AML-193 (cell line): ENCODE data around the gene GPC4.

Source experiments
- DNase-seq, 2 experiments: peaks; one replicate each; lab custom pipeline; 2025; lab: John Stamatoyannopoulos, UW

GPC4 gene

DNA sequence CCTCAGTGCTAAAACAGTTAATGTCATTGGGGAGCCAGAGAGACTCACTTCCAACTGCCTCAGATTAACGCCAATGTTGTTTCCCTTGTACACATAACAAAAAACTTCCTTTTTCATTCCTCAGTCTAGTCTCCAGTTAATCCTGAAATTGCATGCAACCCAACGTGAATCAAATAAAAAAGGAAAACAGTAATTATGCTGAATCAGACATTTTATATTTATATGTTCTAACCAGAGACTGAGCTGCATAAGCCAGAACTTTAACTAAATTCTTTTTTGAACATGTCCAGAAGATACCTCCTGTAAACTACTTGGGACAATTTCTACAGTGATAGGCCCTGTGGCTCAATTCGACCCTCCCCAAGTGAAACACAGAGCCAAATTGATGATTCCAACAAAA lies 4.7 kb downstream of the GPC4 start:
- no peak for DNase-seq

DNA sequence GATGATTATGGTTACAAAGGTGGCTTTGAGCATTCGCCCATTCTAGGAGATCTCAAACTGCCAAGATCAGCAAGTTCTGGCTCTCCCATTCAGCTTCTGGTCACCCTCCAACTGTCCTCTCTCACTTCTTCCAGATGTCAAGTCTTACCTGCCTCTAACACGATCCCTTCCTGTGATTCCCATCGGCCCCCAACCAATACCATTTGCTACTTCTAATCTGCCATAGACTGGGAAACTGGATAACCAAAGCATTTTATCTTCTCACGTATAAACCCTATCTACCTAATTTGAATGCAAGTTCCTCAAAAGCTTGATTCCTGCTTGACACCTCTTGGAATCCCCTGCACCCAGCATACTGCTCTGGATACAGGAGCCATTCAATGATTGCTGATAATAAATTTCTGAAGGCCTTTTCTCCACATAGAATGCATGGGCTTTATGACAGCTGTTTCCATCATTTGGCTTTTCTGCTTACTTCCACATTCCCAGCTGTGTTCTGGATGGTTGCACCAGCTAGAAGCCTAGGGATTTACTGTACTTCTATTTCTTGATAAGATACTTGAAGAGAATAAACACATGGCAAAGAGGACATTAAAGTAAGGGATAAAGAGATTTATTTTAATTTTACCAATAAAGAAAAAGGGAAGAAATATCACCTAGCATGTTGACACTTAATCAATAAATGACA lies 9.6 kb downstream of the GPC4 start:
- DNase-seq = no peak

DNA sequence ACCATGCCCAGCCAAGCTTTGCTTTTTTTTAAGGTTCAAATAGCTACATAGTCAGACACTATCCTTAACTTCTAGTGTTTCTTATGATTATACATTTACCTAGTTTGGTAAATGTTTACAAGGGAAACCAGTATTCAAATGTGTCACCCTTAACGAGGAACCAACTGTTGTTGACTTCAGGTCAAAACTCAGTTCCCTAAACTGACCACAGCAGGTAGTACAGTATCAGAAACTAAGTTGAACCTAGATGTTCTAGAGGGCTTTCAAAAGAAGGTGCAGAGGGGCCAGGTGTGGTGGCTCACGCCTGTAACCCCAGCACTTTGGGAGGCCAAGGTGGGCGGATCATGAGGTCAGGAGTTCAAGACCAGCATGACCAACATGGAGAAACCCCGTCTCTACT lies 11.3 kb downstream of the GPC4 start:
- no peak for DNase-seq

DNA sequence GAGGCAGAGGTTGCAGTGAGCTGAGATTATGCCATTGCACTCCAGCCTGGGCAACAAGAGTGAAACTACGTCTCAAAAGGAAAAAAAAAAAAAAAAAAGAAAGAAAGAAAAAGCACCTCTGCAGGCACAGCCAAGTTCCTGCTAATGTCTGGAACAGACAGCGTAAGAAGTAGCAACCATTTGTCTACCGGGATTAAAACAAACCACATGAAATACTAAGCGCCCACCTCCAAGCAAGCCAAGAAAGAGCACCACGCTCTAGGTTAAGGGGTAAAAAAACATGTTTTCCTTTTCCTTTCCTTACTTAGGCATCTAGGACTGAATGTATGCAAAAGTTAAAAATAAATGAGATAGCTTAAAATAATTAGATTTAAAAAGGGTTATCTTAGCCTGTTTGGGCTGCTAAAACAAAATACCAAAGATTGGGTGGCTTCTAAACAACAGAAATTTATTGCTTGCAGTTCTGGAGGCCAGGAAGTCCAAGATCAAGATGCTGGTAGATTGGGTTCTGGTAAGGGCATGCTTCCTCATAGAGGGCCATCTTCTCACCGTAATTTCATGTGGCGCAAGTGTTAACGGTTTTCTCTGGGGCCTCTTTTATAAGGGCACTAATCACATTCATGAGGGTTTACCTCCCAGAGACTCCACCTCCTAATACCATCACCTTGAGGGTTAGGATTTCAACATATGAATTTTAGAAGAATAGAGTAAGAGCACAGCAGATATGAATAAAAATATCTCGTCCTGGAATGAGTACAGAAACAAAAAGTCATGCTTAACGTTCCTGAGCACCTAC lies 12.3 kb downstream of the GPC4 start:
- no peak for DNase-seq

DNA sequence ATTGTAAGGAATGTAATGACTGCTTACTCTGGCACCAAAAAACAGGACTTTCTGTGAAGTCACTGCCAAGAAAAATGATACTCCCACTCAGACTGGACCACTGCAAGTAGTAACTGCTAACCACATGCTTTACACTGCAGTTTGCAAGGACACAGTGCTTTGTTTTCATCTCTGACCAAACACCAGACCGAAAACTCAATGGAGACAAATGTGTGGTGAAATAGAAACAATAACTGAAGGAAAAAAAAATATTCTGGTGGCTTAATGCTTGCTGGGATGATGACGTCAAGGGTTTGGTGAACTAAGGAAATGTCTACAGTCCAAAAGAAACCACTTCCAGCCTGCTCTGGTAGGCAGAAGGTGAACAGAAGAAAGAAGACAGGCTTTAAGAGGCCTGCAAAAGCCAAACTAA lies 13.2 kb downstream of the GPC4 start:
- no peak for DNase-seq

DNA sequence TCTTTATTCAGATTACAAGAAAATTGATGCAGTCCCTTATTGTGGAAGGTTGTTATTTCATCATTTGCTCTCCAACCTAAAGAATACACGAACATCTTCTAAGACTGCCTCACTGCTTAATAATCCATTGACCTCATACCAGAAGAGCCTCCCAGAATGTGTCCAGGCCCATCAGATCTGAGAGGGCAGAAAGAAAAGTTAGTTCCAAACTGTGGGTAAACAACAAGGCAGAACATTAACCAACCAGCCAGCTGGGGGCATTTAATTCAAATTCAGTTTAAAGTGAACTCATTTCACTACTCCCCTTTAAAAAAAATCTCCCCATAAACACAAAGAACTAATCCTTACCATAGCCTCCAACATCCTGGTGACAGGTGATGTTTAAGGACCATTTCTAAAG lies 13.8 kb downstream of the GPC4 start:
- DNase-seq = no peak

DNA sequence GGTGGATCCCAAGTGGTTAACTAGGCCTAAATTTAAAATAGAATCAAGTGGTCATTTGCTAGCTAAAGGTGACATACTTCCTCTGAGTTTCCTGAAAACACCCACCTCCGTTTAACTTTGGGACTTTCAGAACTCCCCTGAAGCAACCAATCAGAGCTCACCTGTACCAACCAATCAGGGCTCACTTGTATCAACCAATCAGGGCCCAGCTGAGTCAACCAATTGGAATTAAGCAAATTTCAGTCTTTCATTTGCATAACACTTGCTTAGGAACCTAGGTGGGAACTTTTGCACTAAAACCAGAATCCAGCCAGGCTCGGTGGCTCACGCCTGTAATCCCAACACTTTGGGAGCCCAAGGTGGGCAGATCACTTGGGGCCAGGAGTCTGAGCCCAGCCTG lies 15.9 kb downstream of the GPC4 start:
- no peak for DNase-seq

DNA sequence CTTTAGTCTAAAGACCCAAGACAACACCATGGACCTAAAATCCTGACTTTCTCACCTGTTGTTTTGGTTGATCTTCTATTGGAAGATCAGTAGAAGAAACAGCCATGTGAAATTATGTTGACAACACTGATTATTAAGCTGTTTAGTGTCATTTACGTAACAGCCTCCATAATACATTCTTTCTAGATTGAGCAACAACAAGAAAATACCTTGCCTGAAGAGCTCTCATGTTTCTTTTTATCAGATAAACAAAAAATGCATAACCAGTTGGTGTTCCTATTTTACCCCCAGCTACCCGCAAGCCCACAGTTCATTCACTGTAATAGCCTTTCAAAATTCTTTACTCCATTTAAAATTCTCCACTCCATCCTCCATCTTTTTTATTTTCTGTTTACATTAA lies 20.5 kb downstream of the GPC4 start:
- no peak for DNase-seq

DNA sequence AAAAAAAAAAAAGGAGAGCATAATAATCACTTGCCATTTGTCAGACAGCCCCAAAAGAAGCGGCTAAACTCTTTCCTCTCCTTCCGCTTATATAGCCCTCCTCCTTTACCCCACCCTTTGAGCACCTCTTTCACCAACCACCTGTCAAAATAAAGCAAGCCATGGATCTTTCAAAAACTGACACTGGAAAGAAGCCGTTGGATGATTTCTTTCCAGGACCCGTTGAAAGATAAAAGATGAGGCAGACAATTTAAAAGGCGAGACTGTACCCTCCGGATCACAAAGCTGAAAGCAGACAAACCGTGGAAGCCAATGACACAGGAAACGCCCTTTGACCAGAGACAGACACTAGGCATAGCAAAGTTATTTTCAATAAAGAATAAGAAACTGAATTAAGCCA lies 22.6 kb downstream of the GPC4 start:
- no peak for DNase-seq

DNA sequence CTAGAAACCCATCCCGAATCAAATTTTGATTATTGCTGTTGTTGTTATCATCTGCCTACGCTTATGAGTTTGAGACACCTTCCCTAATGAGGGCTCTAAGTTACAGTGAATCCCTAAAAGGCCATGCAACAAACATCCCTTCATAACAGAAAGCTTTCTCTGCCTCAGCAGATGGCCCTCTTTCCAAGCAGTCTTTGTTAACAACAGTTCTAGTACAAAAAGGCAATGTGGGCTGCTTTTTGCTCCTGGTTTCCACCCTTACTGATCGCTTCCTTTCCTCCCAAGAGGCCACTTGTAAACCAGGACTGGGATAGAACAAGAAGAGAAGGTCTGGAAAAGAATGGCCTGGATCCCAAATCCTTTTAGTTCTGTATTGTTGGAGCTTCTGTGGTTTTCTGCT lies 24.2 kb downstream of the GPC4 start:
- no peak for DNase-seq

DNA sequence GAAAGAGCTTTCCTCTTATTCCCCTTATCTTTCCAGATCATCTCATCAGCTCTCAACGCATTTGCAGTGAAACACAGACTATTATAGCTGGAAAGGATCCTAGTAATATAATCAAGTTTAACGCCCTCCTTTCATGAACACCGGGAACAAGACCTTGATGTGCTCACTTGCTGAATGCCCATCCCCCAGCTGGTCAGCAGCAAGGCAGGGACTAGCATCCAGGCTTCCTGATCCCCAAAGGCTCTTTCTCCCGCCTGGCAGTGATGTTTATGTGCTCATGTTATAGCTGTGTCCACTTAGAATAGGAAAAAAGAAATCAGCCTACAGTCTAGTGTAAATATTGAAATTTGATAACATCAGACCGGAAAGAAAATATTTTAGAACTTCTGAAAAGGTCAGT lies 24.6 kb downstream of the GPC4 start:
- DNase-seq = no peak

DNA sequence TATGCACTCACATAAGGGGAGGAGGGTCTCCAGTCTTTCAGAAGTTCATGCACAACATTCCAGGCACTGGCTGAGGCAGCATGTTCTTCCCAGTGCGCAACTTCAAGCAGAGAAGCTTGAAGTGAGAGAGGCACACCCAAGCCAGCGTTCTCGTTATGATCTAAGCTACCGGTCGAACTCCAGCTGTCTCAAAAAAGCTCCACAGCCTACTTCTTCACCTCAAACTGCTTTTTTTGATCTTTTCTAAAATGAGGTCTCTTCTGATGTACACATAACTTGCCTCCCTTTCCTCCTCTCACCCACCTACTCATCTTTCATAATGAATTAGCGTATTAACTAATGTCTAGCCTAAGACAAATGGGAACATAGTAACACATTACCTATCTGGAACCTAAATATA lies 25.3 kb downstream of the GPC4 start:
- no peak for DNase-seq

DNA sequence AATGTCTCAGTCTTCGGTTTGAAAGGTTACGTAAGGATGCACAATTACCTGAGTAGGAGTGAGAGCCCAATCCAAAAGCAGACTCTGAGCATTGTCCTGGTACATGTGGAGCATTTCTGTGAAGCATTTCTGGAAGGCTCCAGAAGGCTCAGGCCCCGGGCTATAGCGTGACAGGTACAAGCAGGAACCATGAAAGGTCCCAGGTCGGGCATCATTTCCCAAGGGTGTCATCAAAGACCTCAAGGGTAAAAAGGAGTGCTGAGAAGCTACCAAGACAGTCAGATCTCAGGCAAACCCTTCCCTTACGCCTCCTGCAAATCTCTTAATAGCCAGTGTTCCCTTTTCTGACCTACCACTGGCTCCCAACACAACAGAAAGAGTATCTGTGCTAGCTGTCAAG lies 30.8 kb downstream of the GPC4 start:
- no peak for DNase-seq

DNA sequence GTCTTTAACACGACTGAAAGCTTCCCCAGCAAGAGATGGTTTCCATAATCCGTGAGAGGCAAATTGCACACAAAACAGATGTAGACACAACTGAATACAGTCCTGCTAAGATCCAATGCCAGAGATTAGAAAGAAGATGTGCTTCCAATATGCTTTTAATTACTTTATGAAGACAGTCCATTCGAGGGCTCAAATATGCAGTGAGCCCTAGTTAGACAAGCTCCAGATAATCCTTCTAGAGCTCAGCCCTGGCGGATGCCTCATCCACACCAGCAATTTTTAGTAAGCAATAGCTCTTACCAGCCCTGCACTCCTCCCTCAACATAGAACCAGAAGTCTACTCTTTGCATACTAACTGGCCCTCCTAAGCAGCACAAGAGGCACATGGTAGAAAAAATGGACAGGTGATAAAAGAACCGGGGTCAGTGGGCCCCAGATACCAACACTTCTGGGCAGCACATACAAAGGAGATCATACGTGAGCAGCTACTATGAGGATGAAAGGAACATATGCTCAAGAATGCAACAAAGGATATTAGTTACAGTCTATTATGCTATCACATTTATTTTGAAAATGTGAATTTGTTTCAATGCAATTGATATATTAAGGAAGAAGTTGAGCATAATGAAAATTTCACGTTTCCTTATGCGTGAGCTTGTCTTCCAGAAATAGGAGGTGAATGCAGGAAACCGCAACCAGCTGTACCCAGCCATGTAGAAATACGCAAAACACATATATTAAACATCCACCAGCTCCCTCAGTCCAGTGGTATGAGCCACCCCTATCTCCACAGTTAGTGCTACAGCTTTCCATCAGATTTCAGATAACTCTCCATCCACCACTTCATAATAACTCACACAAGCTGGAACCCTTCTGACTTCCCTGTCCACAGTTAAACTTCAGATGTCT lies 34.3 kb downstream of the GPC4 start:
- no peak for DNase-seq

DNA sequence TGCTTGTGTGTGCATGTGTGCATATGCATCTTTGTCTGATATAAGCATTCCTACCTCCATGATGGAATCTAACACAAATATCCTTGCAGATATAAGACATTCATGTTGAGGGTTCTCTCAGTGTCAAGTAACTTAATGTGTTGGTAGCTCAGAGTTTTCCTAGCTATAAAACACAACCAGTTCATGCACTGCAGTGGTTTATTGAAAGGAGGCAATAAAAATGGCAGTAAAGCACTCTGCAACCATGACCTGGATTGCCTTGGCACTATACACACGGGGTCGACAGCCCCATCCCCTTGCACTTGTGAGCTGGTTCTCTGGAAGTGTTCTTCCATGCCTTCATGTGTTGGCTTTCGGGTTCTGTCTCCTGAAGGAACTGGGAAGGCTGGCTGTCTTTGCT lies 38.9 kb downstream of the GPC4 start:
- no peak for DNase-seq

DNA sequence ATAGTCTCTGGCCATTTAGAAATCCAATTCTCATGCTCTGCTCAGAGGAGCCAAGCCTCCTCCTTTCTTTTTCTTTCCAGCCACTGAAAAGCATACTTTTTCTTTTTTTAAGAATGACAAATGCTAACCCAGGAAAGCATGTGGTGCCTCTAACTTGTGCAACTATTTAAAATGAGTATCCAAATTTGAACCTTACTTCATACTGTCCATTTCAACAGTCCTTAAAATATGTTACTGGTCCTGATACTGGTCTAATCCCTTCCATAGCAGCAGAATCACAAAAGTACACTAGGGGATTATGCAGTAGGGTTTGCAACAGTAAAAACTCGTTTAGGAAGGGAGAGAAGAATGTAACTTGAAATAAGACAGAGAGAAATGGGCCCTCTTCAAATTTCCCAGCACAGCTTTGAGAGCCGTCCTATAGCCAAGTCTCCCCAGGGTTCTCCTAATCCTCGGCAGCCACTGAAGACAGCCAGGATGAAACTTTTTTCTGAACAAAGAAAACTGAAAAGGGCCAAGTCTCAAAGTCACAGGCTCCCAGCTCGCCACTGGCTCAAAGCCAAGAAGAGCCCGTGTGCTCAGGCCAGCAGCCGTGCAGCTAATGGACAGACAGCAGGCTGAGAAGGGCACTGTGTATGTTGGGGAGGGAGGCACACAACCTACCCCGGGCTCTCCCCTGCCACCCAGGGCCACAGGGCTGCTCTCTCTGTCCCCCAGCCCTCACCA lies 39.5 kb downstream of the GPC4 start:
- no peak for DNase-seq

DNA sequence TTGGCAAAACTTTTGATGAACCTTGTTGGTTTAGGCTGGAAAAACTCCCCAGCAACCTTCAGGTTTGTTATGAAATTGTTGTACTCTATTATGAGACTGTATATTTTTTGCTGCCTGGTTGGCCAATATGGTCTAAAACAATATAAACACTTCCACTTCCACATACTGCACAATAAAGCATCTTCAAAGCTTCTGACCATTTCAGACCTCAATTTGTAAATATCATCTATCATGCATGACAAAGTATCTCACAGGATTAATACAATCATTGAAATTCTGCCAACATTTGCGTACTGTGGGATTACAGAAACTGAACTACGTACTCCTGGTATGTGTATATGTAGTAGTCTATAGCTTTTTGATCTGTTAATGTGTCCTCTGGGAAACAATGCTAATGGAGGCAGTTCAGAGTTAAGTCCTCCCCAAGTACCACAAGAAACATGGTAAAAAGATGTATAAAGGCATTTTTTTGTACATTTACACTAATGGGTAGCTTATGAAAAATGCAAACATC lies 40.4 kb downstream of the GPC4 start:
- no peak for DNase-seq

DNA sequence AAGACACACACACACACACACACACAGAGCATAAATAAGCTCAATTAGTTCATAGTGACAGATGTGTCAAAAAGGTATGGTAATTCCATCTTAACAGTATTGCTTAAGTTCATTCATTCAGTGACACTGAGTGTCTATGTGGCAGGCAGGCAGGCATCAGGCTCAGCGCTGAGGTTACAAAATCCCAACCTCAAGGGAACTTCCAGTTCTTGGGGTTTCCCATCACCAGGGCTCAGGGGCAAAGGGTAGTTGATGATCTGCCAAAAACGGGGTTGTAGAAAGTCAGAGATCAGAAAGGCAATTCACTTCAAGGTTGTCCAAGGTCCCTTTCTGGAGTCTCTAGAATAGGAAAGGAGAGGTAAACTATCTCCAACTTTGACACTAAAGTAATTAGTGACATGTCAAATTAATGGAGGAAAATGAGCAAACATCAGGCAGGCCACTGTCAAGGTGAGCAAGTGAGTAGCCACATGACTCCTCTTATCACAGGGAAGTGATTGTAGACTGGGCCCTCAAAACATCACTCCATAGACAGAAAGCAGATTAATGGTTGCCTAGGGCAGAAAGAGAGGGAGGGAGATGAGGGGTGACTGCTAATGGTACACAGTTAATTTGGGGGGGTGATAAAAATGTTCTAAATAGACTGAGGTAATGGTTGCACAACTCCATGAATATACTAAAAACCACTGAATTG lies 41.8 kb downstream of the GPC4 start:
- DNase-seq = no peak

DNA sequence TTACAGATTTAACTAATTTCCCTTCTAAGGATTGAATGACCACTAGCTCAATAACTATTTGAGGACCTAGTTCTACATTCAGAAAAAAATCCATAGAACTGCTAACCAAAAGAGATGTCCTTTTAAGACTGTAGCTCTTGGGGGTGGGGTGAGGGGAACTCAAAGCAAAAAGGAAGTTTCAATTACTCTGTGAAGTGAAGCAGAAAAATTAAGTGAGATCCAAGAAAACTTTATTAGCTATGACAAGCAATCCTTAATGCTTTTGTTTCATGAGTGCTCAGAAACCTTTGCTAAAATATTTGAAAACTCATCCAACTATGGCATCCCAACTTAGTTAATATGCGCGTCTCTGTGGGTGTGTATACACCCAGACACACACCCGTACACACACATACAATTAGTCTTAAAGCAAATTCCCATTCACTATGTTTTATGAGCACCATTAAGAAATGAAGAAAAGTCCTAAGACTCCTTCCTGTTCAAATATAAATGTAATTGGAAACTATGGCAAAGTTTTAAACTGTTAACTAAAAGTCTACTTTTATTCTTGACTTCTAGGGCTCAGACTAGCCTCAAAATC lies 44.5 kb downstream of the GPC4 start:
- DNase-seq = no peak

DNA sequence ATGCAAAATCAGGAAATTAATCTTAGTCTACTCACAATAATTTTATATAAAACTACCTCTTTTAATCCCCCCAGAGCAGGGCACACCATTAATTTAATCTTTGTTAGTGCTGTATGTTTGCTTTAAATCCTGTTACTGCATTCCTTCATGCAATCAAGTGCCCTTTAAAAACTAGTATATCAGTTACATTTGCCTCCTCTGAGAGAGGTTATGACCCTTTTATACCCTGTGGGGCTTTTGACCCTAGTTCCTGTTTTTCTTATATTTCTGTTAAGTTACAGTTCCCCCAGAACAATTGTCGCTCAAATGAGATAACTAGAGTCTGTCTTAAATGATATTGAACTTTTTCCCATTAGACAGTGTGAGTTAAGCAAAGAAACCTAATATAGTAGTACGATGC lies 46.2 kb downstream of the GPC4 start:
- DNase-seq = no peak

DNA sequence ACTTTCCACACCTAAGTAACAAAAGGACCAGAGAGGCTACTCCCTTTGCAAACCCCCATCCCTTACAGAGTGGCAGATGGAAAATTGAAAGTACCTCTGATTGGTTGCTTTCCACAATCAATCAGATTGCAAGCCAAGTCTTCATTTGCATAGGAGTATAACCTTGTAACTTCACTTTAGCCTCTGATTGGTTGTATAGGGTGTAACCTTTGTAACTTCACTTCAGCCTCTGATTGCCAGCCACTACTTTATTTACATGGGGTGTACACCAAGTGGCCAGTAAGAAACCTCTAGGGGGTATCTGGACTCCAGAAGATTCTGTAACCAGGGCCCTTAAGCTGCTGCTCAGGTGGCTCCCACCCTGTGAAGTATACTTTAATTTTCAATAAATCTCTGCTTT lies 48.6 kb downstream of the GPC4 start:
- DNase-seq = no peak
